GM23338 (cell line): ENCODE results near the gene ICOS. TPM values are rescaled to one million over a fixed set of nuclear protein-coding genes. Genes with fewer than 3 reads are reported as not detected.

ENCODE experiments used
- ATAC-seq: fragments of 200-7000 bp; cut with Tn5 transposase; 3 replicates; pipeline ENCODE4 v1.9.1; 2020
- DNase-seq: peaks from one replicate; pipeline ENCODE4 v3.0.0-alpha.2; 2015; ENCODE audit warnings: low spot score
- H2AFZ ChIP-seq: fragments of 200-600 bp; sonication (generic); 2 replicates; pipeline ENCODE4 v1.8.0; 2016; ENCODE audit warnings: antibody characterized with exemption, mild to moderate bottlenecking, moderate library complexity
- H3F3A ChIP-seq: fragments of 200-600 bp; sonication (generic); replicated peaks from 2 replicates; pipeline ENCODE4 v1.8.0; 2017; ENCODE audit warnings: antibody characterized with exemption, mixed run types, low read depth
- H3K27ac ChIP-seq: fragments of 200-600 bp; sonication (generic); 2 replicates; pipeline ENCODE4 v1.6.1; 2016; ENCODE audit warnings: low read depth
- H3K27me3 ChIP-seq: fragments of 200-600 bp; sonication (generic); 2 replicates; pipeline ENCODE4 v1.8.0; 2016; ENCODE audit warnings: mild to moderate bottlenecking, mixed run types, moderate library complexity; ENCODE audit not compliant: insufficient read depth
- H3K36me3 ChIP-seq: fragments of 200-600 bp; sonication (generic); 2 replicates; pipeline ENCODE4 v1.8.0; 2016; ENCODE audit warnings: mild to moderate bottlenecking; ENCODE audit not compliant: insufficient read depth
- H3K4me1 ChIP-seq: fragments of 200-600 bp; sonication (generic); 2 replicates; pipeline ENCODE4 v1.8.0; 2016; ENCODE audit warnings: mild to moderate bottlenecking, moderate library complexity; ENCODE audit not compliant: insufficient read depth
- H3K4me2 ChIP-seq: fragments of 200-600 bp; sonication (generic); 2 replicates; pipeline ENCODE4 v1.7.1; 2017; ENCODE audit warnings: mixed run types
- H3K4me3 ChIP-seq: fragments of 200-600 bp; sonication (generic); 2 replicates; pipeline ENCODE4 v1.6.1; 2016; ENCODE audit warnings: mixed run types
- H3K79me2 ChIP-seq: fragments of 200-600 bp; sonication (generic); replicated peaks from 2 replicates; pipeline ENCODE4 v1.8.0; 2017; ENCODE audit warnings: mild to moderate bottlenecking; ENCODE audit not compliant: insufficient read depth
- H3K9me2 ChIP-seq: fragments of 200-600 bp; sonication (generic); 2 replicates; pipeline ENCODE4 v1.8.0; 2017; ENCODE audit not compliant: insufficient read depth
- H4K20me1 ChIP-seq: fragments of 200-600 bp; sonication (generic); replicated peaks from 2 replicates; pipeline ENCODE4 v1.8.0; 2017; ENCODE audit warnings: mild to moderate bottlenecking; ENCODE audit not compliant: insufficient read depth
- H3K27ac Mint-ChIP-seq: 2 replicates; pipeline ENCODE4 v1.8.0; 2020; ENCODE audit warnings: inconsistent platforms, mild to moderate bottlenecking, moderate library complexity, mixed read lengths
- H3K27me3 Mint-ChIP-seq: 3 replicates; pipeline ENCODE4 v1.8.0; 2022; ENCODE audit warnings: low read depth, mild to moderate bottlenecking, moderate library complexity, mixed read lengths, inconsistent platforms; ENCODE audit not compliant: insufficient read depth, poor library complexity
- H3K36me3 Mint-ChIP-seq: 3 replicates; pipeline ENCODE4 v1.8.0; 2021; ENCODE audit warnings: low read depth, mild to moderate bottlenecking, inconsistent platforms, moderate library complexity, mixed read lengths
- H3K4me1 Mint-ChIP-seq: 3 replicates; pipeline ENCODE4 v1.8.0; 2020; ENCODE audit warnings: mild to moderate bottlenecking, inconsistent platforms, mixed read lengths
- H3K4me3 Mint-ChIP-seq: 3 replicates; pipeline ENCODE4 v1.8.0; 2021; ENCODE audit warnings: moderate library complexity, mild to moderate bottlenecking, inconsistent platforms, mixed read lengths
- H3K9me3 Mint-ChIP-seq: 3 replicates; pipeline ENCODE4 v1.8.0; 2020; ENCODE audit warnings: moderate library complexity, mild to moderate bottlenecking, inconsistent platforms, mixed read lengths
- CREB1 ChIP-seq: fragments of 250-450 bp; sonication (Bioruptor Pico); IDR thresholded peaks from 2 replicates; pipeline ENCODE4 v1.5.0; 2020; ENCODE audit warnings: low read depth, mild to moderate bottlenecking, moderate library complexity
- CTCF ChIP-seq, 2 experiments: fragments of 200-600 bp in 1 of 2; sonication (generic) in 1 of 2; conservative IDR thresholded peaks; 2 replicates each; pipeline versions ENCODE4 v1.5.1 to v1.6.1; 2016 to 2017; ENCODE audit warnings: antibody characterized with exemption in 2 of 2, low read depth in 2 of 2, mild to moderate bottlenecking in 2 of 2, moderate library complexity in 1 of 2
- EZH2 ChIP-seq: fragments of 200-600 bp; sonication (generic); IDR thresholded peaks from one replicate; pipeline ENCODE4 v1.8.0; 2017; ENCODE audit warnings: antibody characterized with exemption, mild to moderate bottlenecking, low read depth; ENCODE audit not compliant: unreplicated experiment
- EZH2phosphoT487 ChIP-seq: fragments of 200-600 bp; sonication (generic); IDR thresholded peaks from one replicate; pipeline ENCODE4 v1.8.1; 2018; ENCODE audit warnings: antibody characterized with exemption; ENCODE audit not compliant: unreplicated experiment
- JUNB ChIP-seq: IDR thresholded peaks from one replicate; pipeline ENCODE4 v1.6.1; 2016; ENCODE audit warnings: antibody characterized with exemption; ENCODE audit not compliant: unreplicated experiment
- POLR2AphosphoS5 ChIP-seq: IDR thresholded peaks from 2 replicates; pipeline ENCODE4 v1.6.1; 2016; ENCODE audit warnings: antibody characterized with exemption, low read depth
- STAT1 ChIP-seq: IDR thresholded peaks from one replicate; pipeline ENCODE4 v1.6.1; 2016; ENCODE audit warnings: antibody characterized with exemption; ENCODE audit not compliant: unreplicated experiment
- ZNF114 ChIP-seq: fragments of 250-450 bp; sonication (Bioruptor Pico); IDR thresholded peaks from 2 replicates; pipeline ENCODE4 v1.5.0; 2020; ENCODE audit warnings: mild to moderate bottlenecking, moderate library complexity
- polyA plus RNA-seq: library from polyadenylated mRNA; unstranded; fragments of >200 nt; fragmentation: Nextera tagmentation; extraction: Ambion mirVana; gene quantifications from 2 replicates; pipeline ENCODE4 v1.2.1, GENCODE V29; 2016
- total RNA-seq: library from RNA; depleted of rRNA; stranded (reverse); fragments of >200 nt; shearing (Covaris generic); gene quantifications from 2 replicates; pipeline ENCODE4 v1.2.3, GENCODE V29; 2014
- TF ChIP-seq, protein P1 (sequence below): fragments of 250-450 bp; sonication (Bioruptor Pico); IDR thresholded peaks from 2 replicates; pipeline ENCODE4 v1.5.0; 2020; ENCODE audit warnings: mild to moderate bottlenecking, moderate library complexity
- TF ChIP-seq, protein P2 (sequence below): IDR thresholded peaks from 2 replicates; pipeline ENCODE4 v1.6.1; 2016; ENCODE audit warnings: antibody characterized with exemption

Gene ICOS
- total and polyA plus RNA-seq, 2 experiments from 2014 or later, result not detected

DNA sequence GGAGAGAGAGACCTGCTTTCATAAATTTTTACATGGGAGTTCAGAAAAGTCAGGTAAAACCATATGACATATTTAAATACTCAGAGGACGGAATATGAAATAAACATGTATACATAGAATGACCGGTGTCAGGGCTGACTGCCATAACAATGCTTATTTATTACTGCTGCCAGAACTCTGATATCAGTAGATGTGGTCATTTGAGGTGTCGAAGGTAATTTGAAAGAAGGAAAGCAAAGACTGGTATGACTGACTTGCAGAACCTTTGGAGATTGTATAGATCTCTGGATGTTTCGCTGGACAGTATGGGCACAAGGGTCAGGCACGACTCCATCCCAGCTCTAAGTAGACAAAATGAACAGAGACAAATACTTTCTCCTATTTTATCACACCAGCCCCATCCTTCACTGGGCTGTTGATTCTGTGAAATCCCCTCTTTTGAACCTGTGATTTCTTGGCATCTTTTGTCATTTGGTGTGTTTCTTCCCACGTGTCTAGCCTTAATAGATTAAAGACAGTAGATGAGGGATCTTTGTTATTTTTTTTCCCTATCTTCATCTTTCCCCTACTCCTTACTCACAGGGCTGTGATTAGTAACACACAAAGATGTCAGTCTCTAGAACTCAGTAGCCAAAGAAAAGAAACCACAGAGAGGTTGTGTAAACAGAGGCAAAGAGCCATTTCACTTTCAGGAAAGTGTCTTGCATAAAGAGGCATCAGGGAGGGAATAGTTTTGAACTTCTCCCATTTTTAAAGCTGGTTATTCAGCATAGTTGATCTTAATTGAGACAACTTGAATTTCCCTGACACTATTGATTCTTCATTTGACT lies 61.6 kb downstream of the ICOS start (continued):
- TF ChIP-seq, protein P1, sequence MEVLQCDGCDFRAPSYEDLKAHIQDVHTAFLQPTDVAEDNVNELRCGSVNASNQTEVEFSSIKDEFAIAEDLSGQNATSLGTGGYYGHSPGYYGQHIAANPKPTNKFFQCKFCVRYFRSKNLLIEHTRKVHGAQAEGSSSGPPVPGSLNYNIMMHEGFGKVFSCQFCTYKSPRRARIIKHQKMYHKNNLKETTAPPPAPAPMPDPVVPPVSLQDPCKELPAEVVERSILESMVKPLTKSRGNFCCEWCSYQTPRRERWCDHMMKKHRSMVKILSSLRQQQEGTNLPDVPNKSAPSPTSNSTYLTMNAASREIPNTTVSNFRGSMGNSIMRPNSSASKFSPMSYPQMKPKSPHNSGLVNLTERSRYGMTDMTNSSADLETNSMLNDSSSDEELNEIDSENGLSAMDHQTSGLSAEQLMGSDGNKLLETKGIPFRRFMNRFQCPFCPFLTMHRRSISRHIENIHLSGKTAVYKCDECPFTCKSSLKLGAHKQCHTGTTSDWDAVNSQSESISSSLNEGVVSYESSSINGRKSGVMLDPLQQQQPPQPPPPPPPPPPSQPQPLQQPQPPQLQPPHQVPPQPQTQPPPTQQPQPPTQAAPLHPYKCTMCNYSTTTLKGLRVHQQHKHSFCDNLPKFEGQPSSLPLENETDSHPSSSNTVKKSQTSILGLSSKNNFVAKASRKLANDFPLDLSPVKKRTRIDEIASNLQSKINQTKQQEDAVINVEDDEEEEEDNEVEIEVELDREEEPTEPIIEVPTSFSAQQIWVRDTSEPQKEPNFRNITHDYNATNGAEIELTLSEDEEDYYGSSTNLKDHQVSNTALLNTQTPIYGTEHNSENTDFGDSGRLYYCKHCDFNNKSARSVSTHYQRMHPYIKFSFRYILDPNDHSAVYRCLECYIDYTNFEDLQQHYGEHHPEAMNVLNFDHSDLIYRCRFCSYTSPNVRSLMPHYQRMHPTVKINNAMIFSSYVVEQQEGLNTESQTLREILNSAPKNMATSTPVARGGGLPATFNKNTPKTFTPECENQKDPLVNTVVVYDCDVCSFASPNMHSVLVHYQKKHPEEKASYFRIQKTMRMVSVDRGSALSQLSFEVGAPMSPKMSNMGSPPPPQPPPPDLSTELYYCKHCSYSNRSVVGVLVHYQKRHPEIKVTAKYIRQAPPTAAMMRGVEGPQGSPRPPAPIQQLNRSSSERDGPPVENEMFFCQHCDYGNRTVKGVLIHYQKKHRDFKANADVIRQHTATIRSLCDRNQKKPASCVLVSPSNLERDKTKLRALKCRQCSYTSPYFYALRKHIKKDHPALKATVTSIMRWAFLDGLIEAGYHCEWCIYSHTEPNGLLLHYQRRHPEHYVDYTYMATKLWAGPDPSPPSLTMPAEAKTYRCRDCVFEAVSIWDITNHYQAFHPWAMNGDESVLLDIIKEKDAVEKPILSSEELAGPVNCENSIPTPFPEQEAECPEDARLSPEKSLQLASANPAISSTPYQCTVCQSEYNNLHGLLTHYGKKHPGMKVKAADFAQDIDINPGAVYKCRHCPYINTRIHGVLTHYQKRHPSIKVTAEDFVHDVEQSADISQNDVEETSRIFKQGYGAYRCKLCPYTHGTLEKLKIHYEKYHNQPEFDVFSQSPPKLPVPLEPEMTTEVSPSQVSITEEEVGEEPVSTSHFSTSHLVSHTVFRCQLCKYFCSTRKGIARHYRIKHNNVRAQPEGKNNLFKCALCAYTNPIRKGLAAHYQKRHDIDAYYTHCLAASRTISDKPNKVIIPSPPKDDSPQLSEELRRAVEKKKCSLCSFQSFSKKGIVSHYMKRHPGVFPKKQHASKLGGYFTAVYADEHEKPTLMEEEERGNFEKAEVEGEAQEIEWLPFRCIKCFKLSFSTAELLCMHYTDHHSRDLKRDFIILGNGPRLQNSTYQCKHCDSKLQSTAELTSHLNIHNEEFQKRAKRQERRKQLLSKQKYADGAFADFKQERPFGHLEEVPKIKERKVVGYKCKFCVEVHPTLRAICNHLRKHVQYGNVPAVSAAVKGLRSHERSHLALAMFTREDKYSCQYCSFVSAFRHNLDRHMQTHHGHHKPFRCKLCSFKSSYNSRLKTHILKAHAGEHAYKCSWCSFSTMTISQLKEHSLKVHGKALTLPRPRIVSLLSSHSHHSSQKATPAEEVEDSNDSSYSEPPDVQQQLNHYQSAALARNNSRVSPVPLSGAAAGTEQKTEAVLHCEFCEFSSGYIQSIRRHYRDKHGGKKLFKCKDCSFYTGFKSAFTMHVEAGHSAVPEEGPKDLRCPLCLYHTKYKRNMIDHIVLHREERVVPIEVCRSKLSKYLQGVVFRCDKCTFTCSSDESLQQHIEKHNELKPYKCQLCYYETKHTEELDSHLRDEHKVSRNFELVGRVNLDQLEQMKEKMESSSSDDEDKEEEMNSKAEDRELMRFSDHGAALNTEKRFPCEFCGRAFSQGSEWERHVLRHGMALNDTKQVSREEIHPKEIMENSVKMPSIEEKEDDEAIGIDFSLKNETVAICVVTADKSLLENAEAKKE, result no peak
- TF ChIP-seq, protein P2, sequence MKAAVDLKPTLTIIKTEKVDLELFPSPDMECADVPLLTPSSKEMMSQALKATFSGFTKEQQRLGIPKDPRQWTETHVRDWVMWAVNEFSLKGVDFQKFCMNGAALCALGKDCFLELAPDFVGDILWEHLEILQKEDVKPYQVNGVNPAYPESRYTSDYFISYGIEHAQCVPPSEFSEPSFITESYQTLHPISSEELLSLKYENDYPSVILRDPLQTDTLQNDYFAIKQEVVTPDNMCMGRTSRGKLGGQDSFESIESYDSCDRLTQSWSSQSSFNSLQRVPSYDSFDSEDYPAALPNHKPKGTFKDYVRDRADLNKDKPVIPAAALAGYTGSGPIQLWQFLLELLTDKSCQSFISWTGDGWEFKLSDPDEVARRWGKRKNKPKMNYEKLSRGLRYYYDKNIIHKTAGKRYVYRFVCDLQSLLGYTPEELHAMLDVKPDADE, result no peak
- TF ChIP-seq ZNF114 (CRISPR knock-in tag), result no peak
- no peak for TF ChIP-seq POLR2AphosphoS5

GRCh38 chr2:203999835-204000234 lies 63.3 kb downstream of the ICOS start:
- no peak overlapping the region for H3K4me2 ChIP-seq
- no peak overlapping the region for H3K4me3 Mint-ChIP-seq
- no peaks in the 10 kb centered on the region for H3K36me3 ChIP-seq
- no peak overlapping the region for H3K4me3 ChIP-seq
- H3K27ac ChIP-seq, result no peak overlapping the region
- H3F3A ChIP-seq, result no peaks in the 10 kb centered on the region
- no peaks in the 10 kb centered on the region for H3K27me3 ChIP-seq
- ATAC-seq (no peak), DNase-seq (no peak)
- no peaks in the 10 kb centered on the region for H3K4me1 ChIP-seq
- no peaks in the 10 kb centered on the region; the same call in 1 of the 2 replicates for H3K9me2 ChIP-seq
- no peaks in the 10 kb centered on the region for H4K20me1 ChIP-seq
- H3K4me1 Mint-ChIP-seq, result no peaks in the 10 kb centered on the region
- H3K9me3 Mint-ChIP-seq, result no peaks in the 10 kb centered on the region; the same call in 2 of the 3 replicates
- H3K27me3 Mint-ChIP-seq, result no peaks in the 10 kb centered on the region
- TF ChIP-seq STAT1, result no peak
- TF ChIP-seq JUNB, result no peak
- TF ChIP-seq EZH2phosphoT487, result no peak
- no peak for TF ChIP-seq CTCF (conservative IDR thresholded peaks at IDR 0.05; ENCODE audit: low read depth in 2 of 2)
- TF ChIP-seq EZH2, result no peak
- TF ChIP-seq CREB1 (CRISPR knock-in tag), result no peak
- TF ChIP-seq ZNF114 (CRISPR knock-in tag), result no peak
- H3K27ac Mint-ChIP-seq, result no peak overlapping the region
- H2AFZ ChIP-seq, result no peak overlapping the region
- H3K79me2 ChIP-seq, result no peaks in the 10 kb centered on the region
- H3K36me3 Mint-ChIP-seq, result no peaks in the 10 kb centered on the region
